ENCODE data around the gene RTRAF. TPM values are rescaled to one million over a fixed set of nuclear protein-coding genes. Genes with fewer than 3 reads are reported as not detected.

Gene RTRAF
- total RNA-seq, 1 experiment from 2014 or later, result 204 TPM

- H3K27me3 ChIP-seq, result no peaks in the 10 kb centered on the region
- no peak for DNase-seq
- no peak overlapping the region for H3K27ac ChIP-seq
- no peak overlapping the region for H3K4me3 ChIP-seq
- no peaks in the 10 kb centered on the region for H3K9me3 ChIP-seq (replicated peaks)
- H3K36me3 ChIP-seq, result peaks cover 72% of the 10 kb centered on the region
- no peaks in the 10 kb centered on the region for H3K4me1 ChIP-seq
Measured at GRCh38 chr14:52006361-52006760, 17.0 kb downstream of the RTRAF start.

GRCh38 chr14:52007211-52007610 is 17.9 kb downstream of the RTRAF start:
- peaks cover 64% of the 10 kb centered on the region for H3K36me3 ChIP-seq
- no peaks in the 10 kb centered on the region for H3K27me3 ChIP-seq
- no peak overlapping the region for H3K4me3 ChIP-seq
- no peak overlapping the region for H3K27ac ChIP-seq
- DNase-seq, result no peak
- no peaks in the 10 kb centered on the region for H3K4me1 ChIP-seq
- no peaks in the 10 kb centered on the region for H3K9me3 ChIP-seq (replicated peaks)

GRCh38 chr14:52007637-52008036 is 18.3 kb downstream of the RTRAF start:
- no peak overlapping the region for H3K27ac ChIP-seq
- no peaks in the 10 kb centered on the region for H3K4me1 ChIP-seq
- peaks cover 62% of the 10 kb centered on the region for H3K36me3 ChIP-seq
- DNase-seq, result no peak
- no peak overlapping the region for H3K4me3 ChIP-seq
- H3K9me3 ChIP-seq (replicated peaks), result no peaks in the 10 kb centered on the region
- H3K27me3 ChIP-seq, result no peaks in the 10 kb centered on the region

- Histone ChIP-seq H3K4me3 (no peak overlapping the region), H3K9me3 (replicated peaks) (no peaks in the 10 kb centered on the region), H3K27me3 (no peaks in the 10 kb centered on the region), H3K4me1 (no peaks in the 10 kb centered on the region), H3K36me3 (peaks cover 59% of the 10 kb centered on the region), H3K27ac (no peak overlapping the region)
- no peak for DNase-seq
Measured at GRCh38 chr14:52008136-52008535, 18.8 kb downstream of the RTRAF start.

- H3K4me1 ChIP-seq, result no peaks in the 10 kb centered on the region
- H3K27me3 ChIP-seq, result no peaks in the 10 kb centered on the region
- H3K27ac ChIP-seq, result no peak overlapping the region
- H3K9me3 ChIP-seq (replicated peaks), result no peaks in the 10 kb centered on the region
- H3K4me3 ChIP-seq, result no peak overlapping the region
- DNase-seq, result no peak
- H3K36me3 ChIP-seq, result peaks cover 40% of the 10 kb centered on the region
Measured at GRCh38 chr14:52010173-52010693, 20.9 kb downstream of the RTRAF start.

- H3K9me3 ChIP-seq (replicated peaks), result no peaks in the 10 kb centered on the region
- DNase-seq, result no peak
Measured at GRCh38 chr14:52011523-52011922, 22.2 kb downstream of the RTRAF start.

GRCh38 chr14:52012635-52013034 is 23.3 kb downstream of the RTRAF start:
- Histone ChIP-seq H3K4me3 (no peak overlapping the region), H3K4me1 (no peaks in the 10 kb centered on the region), H3K27ac (no peak overlapping the region), H3K9me3 (replicated peaks) (no peaks in the 10 kb centered on the region), H3K36me3 (peaks cover 22% of the 10 kb centered on the region), H3K27me3 (no peaks in the 10 kb centered on the region; the same call in 1 of the 2 replicates)
- DNase-seq, result no peak

More at GRCh38 chr14:52011523-52011922, 22.2 kb downstream of the RTRAF start:
- H3K27ac ChIP-seq, result no peak overlapping the region
- no peaks in the 10 kb centered on the region; the same call in 1 of the 2 replicates for H3K27me3 ChIP-seq
- no peak overlapping the region for H3K4me3 ChIP-seq
- no peaks in the 10 kb centered on the region for H3K4me1 ChIP-seq
- peaks cover 31% of the 10 kb centered on the region for H3K36me3 ChIP-seq

GRCh38 chr14:52013984-52014600 is 24.7 kb downstream of the RTRAF start:
- no peaks in the 10 kb centered on the region for H3K9me3 ChIP-seq (replicated peaks)
- H3K36me3 ChIP-seq, result peaks cover 8% of the 10 kb centered on the region
- no peaks in the 10 kb centered on the region for H3K4me1 ChIP-seq
- no peak overlapping the region for H3K4me3 ChIP-seq
- no peaks in the 10 kb centered on the region; the same call in 1 of the 2 replicates for H3K27me3 ChIP-seq
- no peak overlapping the region for H3K27ac ChIP-seq
- DNase-seq, result peak; percentile 22 to 40

- Histone ChIP-seq H3K4me1 (no peaks in the 10 kb centered on the region), H3K4me3 (no peak overlapping the region), H3K27ac (no peak overlapping the region), H3K36me3 (peaks cover 6% of the 10 kb centered on the region), H3K9me3 (replicated peaks) (no peaks in the 10 kb centered on the region), H3K27me3 (no peaks in the 10 kb centered on the region; the same call in 1 of the 2 replicates)
- DNase-seq, result no peak
Measured at GRCh38 chr14:52014601-52015267, 25.4 kb downstream of the RTRAF start.

- Histone ChIP-seq H3K9me3 (replicated peaks) (no peaks in the 10 kb centered on the region), H3K4me1 (no peaks in the 10 kb centered on the region), H3K27me3 (no peaks in the 10 kb centered on the region; the same call in 1 of the 2 replicates), H3K36me3 (no peaks in the 10 kb centered on the region), H3K27ac (no peak overlapping the region), H3K4me3 (no peak overlapping the region)
- DNase-seq, result peak in 1 of 2 experiments; percentile 24
Measured at GRCh38 chr14:52015411-52016030, 26.2 kb downstream of the RTRAF start.

GRCh38 chr14:52018252-52018651 is 28.9 kb downstream of the RTRAF start:
- no peaks in the 10 kb centered on the region for H3K36me3 ChIP-seq
- DNase-seq, result no peak

GRCh38 chr14:52018970-52019369 is 29.6 kb downstream of the RTRAF start:
- DNase-seq, result no peak
- no peaks in the 10 kb centered on the region for H3K36me3 ChIP-seq
- no peak overlapping the region for H3K4me3 ChIP-seq
- no peaks in the 10 kb centered on the region for H3K4me1 ChIP-seq
- no peaks in the 10 kb centered on the region; the same call in 1 of the 2 replicates for H3K27me3 ChIP-seq
- H3K27ac ChIP-seq, result no peak overlapping the region
- no peaks in the 10 kb centered on the region for H3K9me3 ChIP-seq (replicated peaks)

More at GRCh38 chr14:52018252-52018651, 28.9 kb downstream of the RTRAF start:
- H3K9me3 ChIP-seq (replicated peaks), result no peaks in the 10 kb centered on the region
- no peak overlapping the region for H3K4me3 ChIP-seq
- no peaks in the 10 kb centered on the region; the same call in 1 of the 2 replicates for H3K27me3 ChIP-seq
- H3K4me1 ChIP-seq, result no peaks in the 10 kb centered on the region
- no peak overlapping the region for H3K27ac ChIP-seq

GRCh38 chr14:52020161-52020714 is 30.9 kb downstream of the RTRAF start:
- Histone ChIP-seq H3K27ac (no peak overlapping the region), H3K9me3 (replicated peaks) (no peaks in the 10 kb centered on the region), H3K4me3 (no peak overlapping the region), H3K27me3 (no peaks in the 10 kb centered on the region; the same call in 1 of the 2 replicates), H3K36me3 (no peaks in the 10 kb centered on the region), H3K4me1 (no peaks in the 10 kb centered on the region)
- no peak for DNase-seq

GRCh38 chr14:52020866-52021717 is 31.7 kb downstream of the RTRAF start:
- no peak for DNase-seq
- H3K36me3 ChIP-seq, result no peaks in the 10 kb centered on the region
- no peaks in the 10 kb centered on the region for H3K4me1 ChIP-seq
- no peak overlapping the region for H3K27ac ChIP-seq
- no peaks in the 10 kb centered on the region; the same call in 1 of the 2 replicates for H3K27me3 ChIP-seq
- H3K9me3 ChIP-seq (replicated peaks), result no peaks in the 10 kb centered on the region
- no peak overlapping the region for H3K4me3 ChIP-seq
